BJ (cell line): ENCODE data around the gene RGS12. TPM values are rescaled to one million over a fixed set of nuclear protein-coding genes. Genes with fewer than 3 reads are reported as not detected.

Source experiments
- CTCF ChIA-PET: fragments of 350-600 bp; formaldehyde crosslinking; extraction: SDS; loops from one replicate; lab custom pipeline; 2021; ENCODE audit warnings: antibody characterized with exemption, inconsistent platforms; lab: Yijun Ruan, JAX
- POLR2A ChIA-PET: fragments of 300-600 bp; sonication (Branson Sonifier 250); formaldehyde crosslinking; extraction: SDS; loops from one replicate; lab custom pipeline; 2021; ENCODE audit warnings: antibody characterized with exemption; lab: Charles Lee
- DNase-seq: peaks from one replicate; pipeline ENCODE4 v3.0.0-alpha.2; 2011; ENCODE audit warnings: low read depth
- H3K27me3 ChIP-seq: 2 replicates; pipeline ENCODE4 v1.6.0; 2011; ENCODE audit warnings: low read length; ENCODE audit not compliant: control insufficient read depth, insufficient read depth
- H3K36me3 ChIP-seq: 2 replicates; pipeline ENCODE4 v1.5.1; 2011; ENCODE audit warnings: low read length; ENCODE audit not compliant: control insufficient read depth, insufficient read depth
- H3K4me3 ChIP-seq: 2 replicates; pipeline ENCODE4 v1.5.1; 2011; ENCODE audit warnings: low read depth, mild to moderate bottlenecking, control low read depth, low read length
- polyA plus RNA-seq: library from polyadenylated mRNA; depleted of rRNA; stranded (reverse); fragments of >200 nt; gene quantifications from 2 replicates; pipeline ENCODE4 v1.2.3, GENCODE V29; 2011; rRNA removed
- TF ChIP-seq, protein P1 (sequence below): IDR thresholded peaks from 2 replicates; pipeline ENCODE4 v1.5.1; 2011; ENCODE audit warnings: low read depth, mild to moderate bottlenecking, control low read depth, inconsistent platforms, low read length, moderate library complexity; ENCODE audit not compliant: insufficient read depth

The RGS12 gene
- polyA plus RNA-seq, 1 experiment = 16.3 TPM

DNA sequence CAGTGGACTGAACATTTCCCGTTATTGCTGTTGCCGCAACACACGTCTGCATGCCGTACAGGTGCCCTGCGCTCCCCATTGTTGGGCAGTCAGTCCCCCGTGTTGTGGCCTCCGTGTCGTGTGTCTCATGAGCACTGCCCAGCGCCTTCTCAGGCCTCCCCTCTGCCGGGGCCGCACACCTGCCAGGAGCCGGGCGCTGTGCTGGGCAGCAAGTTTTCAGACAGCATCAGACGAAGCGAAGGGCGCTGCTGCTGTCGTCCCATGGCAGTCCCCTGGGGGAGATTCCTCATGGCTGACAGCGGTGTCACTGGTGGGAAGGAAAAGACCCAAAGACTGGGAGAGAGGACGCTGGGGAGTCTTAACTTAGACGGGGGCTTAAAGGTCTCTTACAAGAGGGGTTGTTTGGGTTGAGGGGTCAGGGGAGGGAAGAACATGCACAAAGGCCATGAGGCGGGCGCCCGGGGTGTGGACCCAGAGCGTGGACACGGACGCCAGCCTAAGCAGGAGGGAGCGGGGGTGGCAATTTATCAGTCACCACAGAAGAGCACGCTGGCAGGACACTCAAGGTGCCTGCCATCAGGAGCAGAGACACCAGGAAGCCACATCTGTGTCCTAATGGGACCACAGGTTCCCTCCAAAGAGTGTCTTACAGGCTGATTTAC lies 47.3 kb downstream of the RGS12 start:
- Histone ChIP-seq H3K4me3 (no peak overlapping the region), H3K36me3 (peaks cover 2% of the 10 kb centered on the region; the same call in 1 of the 2 replicates), H3K27me3 (no peaks in the 10 kb centered on the region)
- DNase-seq = no peak
- ChIA-PET CTCF (no interaction called here), POLR2A (no interaction called here)
- TF ChIP-seq, protein P1, sequence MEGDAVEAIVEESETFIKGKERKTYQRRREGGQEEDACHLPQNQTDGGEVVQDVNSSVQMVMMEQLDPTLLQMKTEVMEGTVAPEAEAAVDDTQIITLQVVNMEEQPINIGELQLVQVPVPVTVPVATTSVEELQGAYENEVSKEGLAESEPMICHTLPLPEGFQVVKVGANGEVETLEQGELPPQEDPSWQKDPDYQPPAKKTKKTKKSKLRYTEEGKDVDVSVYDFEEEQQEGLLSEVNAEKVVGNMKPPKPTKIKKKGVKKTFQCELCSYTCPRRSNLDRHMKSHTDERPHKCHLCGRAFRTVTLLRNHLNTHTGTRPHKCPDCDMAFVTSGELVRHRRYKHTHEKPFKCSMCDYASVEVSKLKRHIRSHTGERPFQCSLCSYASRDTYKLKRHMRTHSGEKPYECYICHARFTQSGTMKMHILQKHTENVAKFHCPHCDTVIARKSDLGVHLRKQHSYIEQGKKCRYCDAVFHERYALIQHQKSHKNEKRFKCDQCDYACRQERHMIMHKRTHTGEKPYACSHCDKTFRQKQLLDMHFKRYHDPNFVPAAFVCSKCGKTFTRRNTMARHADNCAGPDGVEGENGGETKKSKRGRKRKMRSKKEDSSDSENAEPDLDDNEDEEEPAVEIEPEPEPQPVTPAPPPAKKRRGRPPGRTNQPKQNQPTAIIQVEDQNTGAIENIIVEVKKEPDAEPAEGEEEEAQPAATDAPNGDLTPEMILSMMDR = no peak

GRCh38 chr4:3340700-3341083 lies 47.9 kb downstream of the RGS12 start:
- no peak for DNase-seq
- TF ChIP-seq, protein P1 = no peak
- Histone ChIP-seq H3K4me3 (no peak overlapping the region), H3K27me3 (no peaks in the 10 kb centered on the region), H3K36me3 (peaks cover 2% of the 10 kb centered on the region; the same call in 1 of the 2 replicates)
- POLR2A ChIA-PET = no interaction called here
- CTCF ChIA-PET = no interaction called here

- TF ChIP-seq, protein P1 = no peak
- POLR2A ChIA-PET = no interaction called here
- peaks cover 2% of the 10 kb centered on the region; the same call in 1 of the 2 replicates for H3K36me3 ChIP-seq
- H3K27me3 ChIP-seq = no peaks in the 10 kb centered on the region
- no peak for DNase-seq
- H3K4me3 ChIP-seq = no peak overlapping the region
- CTCF ChIA-PET = interaction anchor here (1.0 to 7.8 kb wide), 2 partner anchors 98 to 235 kb away, joined by 3 to 154 read pairs; partner anchors contain the start of gene HGFAC
These were observed 48.9 kb downstream of the RGS12 start for GRCh38 chr4:3341760-3342159.

- ChIA-PET POLR2A (no interaction called here), CTCF (interaction anchor here (1.0 to 7.8 kb wide), 2 partner anchors 97 to 235 kb away, joined by 3 to 154 read pairs; partner anchors contain the start of gene HGFAC)
- DNase-seq = peak; percentile 26
- TF ChIP-seq, protein P1 = no peak
- Histone ChIP-seq H3K4me3 (no peak overlapping the region), H3K36me3 (peaks cover 2% of the 10 kb centered on the region; the same call in 1 of the 2 replicates), H3K27me3 (no peaks in the 10 kb centered on the region)
These were observed 49.5 kb downstream of the RGS12 start for GRCh38 chr4:3342182-3342854.

Other genes starting within 250 kb of the RGS12 start
- gene HTT-AS, start 218.5 kb upstream of the RGS12 start, polyA plus RNA-seq = not detected in 2 replicates
- gene HTT, start 218.3 kb upstream of the RGS12 start, polyA plus RNA-seq = 10.6 and 13.6 TPM in 2 replicates
- gene MSANTD1, start 43.9 kb upstream of the RGS12 start, polyA plus RNA-seq = 0.06 and 0.10 TPM in 2 replicates
- gene HGFAC, start 148.9 kb downstream of the RGS12 start, polyA plus RNA-seq = not detected in 2 replicates
- not detected in 2 replicates for gene DOK7, start 170.3 kb downstream of the RGS12 start, polyA plus RNA-seq
- gene LRPAP1, start 239.4 kb downstream of the RGS12 start, polyA plus RNA-seq = 197 and 275 TPM in 2 replicates